ENCODE results near the gene FOXN1. TPM values are rescaled to one million over a fixed set of nuclear protein-coding genes. Genes with fewer than 3 reads are reported as not detected.
A peak's percentile ranks its signal among the peaks of the same experiment; 100 is the strongest.
"Not testable (repeated sequence)": the region's sequence is repeated elsewhere in the genome, so short reads cannot be mapped to it uniquely, and the experiment has no call there.

Gene FOXN1
- total and polyA plus RNA-seq, 12 donors = not detected

DNA sequence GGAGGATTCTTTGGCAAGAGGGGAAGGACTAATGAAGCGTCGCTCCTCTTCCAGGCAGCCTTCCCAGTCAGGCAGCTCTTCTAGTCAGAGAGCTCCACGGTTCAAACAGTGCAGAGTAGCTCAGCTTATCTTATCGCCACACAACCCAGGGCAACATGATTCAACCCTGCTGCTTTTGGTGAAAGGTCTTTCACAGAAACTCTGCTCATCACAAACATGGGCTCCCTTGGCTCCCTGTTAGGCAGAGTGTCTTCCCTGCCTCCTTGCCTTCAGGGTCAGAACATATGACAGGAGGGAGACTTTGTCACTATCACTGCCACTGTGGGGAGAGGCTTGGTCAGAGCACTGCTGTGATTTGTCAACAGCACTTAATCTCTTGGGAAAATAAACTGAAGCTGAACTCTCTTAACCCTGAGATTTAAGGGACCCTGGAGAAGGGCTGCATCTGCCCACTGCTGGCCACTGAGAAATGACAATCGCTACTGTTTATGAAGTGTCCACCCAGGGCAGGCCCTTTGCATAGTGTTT, 39.6 kb upstream of the FOXN1 start:
- H3K4me3 ChIP-seq = no peak overlapping the region
- TF ChIP-seq, protein P1, sequence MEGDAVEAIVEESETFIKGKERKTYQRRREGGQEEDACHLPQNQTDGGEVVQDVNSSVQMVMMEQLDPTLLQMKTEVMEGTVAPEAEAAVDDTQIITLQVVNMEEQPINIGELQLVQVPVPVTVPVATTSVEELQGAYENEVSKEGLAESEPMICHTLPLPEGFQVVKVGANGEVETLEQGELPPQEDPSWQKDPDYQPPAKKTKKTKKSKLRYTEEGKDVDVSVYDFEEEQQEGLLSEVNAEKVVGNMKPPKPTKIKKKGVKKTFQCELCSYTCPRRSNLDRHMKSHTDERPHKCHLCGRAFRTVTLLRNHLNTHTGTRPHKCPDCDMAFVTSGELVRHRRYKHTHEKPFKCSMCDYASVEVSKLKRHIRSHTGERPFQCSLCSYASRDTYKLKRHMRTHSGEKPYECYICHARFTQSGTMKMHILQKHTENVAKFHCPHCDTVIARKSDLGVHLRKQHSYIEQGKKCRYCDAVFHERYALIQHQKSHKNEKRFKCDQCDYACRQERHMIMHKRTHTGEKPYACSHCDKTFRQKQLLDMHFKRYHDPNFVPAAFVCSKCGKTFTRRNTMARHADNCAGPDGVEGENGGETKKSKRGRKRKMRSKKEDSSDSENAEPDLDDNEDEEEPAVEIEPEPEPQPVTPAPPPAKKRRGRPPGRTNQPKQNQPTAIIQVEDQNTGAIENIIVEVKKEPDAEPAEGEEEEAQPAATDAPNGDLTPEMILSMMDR (IDR thresholded peaks at IDR 0.05) = no peak
- peaks cover 0 to 37% (median 19%) of the 10 kb centered on the region in 7 donors for H3K27me3 ChIP-seq
- H3K27ac ChIP-seq = no peak overlapping the region
- 13 to 17% methylated on average over 5 of the region's 5 CpGs for WGBS, 2 donors
- peak in 2 of 8 donors; percentile 12 to 51 for ATAC-seq
- H3K36me3 ChIP-seq = no peaks in the 10 kb centered on the region
- DNase-seq = no peak
- intact Hi-C loops (cut with DNase I) = loop anchor here in 1 of 10 donors (10.0 kb wide), 1 partner anchor 62 kb away; the partner anchor contains the start of gene SLC46A1
- peaks cover 0 to 26% (median 0%) of the 10 kb centered on the region in 9 donors for H3K4me1 ChIP-seq
- H3K9me3 ChIP-seq = no peaks in the 10 kb centered on the region

DNA sequence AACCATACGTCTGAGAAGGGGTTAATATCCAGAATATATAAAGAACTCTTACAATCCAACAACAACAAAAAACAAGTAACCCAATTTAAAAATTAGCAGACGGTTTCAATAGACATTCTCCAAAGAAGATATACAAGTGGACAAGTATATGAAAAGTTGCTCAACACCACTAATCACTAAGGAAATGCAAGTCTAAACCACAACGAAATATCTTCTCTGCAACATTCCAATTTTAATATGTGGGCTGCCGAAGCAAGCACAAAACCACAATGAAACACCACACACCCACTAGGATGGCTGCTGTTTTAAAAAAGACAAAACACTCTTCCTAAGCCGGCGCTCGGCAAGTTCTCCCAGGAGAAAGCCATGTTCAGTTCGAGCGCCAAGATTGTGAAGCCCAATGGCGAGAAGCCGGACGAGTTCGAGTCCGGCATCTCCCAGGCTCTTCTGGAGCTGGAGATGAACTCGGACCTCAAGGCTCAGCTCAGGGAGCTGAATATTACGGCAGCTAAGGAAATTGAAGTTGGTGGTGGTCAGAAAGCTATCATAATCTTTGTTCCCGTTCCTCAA, 38.6 kb upstream of the FOXN1 start:
- Histone ChIP-seq H3K27ac (no peak overlapping the region), H3K9me3 (no peaks in the 10 kb centered on the region), H3K4me1 (peaks cover 0 to 26% (median 0%) of the 10 kb centered on the region in 9 donors), H3K36me3 (no peaks in the 10 kb centered on the region), H3K27me3 (peaks cover 0 to 37% (median 19%) of the 10 kb centered on the region in 7 donors), H3K4me3 (no peak overlapping the region)
- DNase-seq (no peak), ATAC-seq (no peak)
- 71 to 72% methylated on average over 17 of the region's 17 CpGs for WGBS, 2 donors
- TF ChIP-seq, protein P1 (IDR thresholded peaks at IDR 0.05) = no peak
- intact Hi-C loops (cut with DNase I) = loop anchor here in 1 of 10 donors (10.0 kb wide), 1 partner anchor 63 kb away; the partner anchor contains the start of gene SLC46A1

DNA sequence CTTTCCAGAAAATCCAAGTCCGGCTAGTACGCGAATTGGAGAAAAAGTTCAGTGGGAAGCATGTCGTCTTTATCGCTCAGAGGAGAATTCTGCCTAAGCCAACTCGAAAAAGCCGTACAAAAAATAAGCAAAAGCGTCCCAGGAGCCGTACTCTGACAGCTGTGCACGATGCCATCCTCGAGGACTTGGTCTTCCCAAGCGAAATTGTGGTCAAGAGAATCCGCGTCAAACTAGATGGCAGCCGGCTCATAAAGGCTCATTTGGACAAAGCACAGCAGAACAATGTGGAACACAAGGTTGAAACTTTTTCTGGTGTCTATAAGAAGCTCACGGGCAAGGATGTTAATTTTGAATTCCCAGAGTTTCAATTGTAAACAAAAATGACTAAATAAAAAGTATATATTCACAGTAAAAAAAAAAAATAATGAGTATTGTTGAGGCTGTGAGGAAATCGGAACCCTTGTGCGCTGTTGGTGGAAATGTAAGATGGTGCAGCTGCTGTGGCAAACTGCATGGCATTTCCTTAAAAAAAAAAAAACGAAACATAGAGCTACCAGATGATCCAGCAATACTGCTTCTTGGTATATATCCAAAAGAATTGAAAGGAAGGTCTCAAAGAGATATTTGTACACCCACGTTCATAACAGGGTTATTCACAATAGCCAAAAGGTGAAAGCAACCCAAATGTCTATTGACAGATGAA, 38.0 kb upstream of the FOXN1 start:
- not testable (repeated sequence) for H3K4me3 ChIP-seq, H3K36me3 ChIP-seq, ATAC-seq, DNase-seq, H3K9me3 ChIP-seq, H3K27ac ChIP-seq
- WGBS, 2 donors = 75 to 79% methylated on average over 17 to 18 of the region's 20 CpGs
- intact Hi-C loops (cut with DNase I) = loop anchor here in 1 of 10 donors (10.0 kb wide), 1 partner anchor 63 kb away; the partner anchor contains the start of gene SLC46A1
- Histone ChIP-seq H3K27me3 (peaks cover 0 to 35% (median 19%) of the 10 kb centered on the region in 7 donors), H3K4me1 (peaks cover 0 to 26% (median 0%) of the 10 kb centered on the region in 9 donors)

DNA sequence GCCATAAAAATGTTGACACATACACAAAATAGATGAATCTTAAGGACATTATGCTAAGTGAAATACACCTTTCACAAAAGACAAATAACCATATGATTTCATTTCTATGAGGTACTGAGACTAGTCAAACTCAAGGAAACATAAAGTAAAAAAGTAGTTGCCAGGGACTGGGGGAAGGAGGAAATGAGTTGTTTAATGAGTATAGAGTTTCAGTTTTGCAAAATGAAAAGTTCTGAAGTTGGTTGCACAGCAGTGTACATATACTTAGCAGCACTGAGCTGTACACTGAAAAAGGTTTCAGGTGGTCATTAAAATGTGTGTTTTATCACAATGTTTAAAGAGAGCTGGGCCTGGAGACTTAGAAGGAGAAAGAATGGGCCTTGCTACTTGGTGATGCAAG, 37.4 kb upstream of the FOXN1 start:
- DNase-seq = no peak
- no peak overlapping the region for H3K4me3 ChIP-seq
- no peaks in the 10 kb centered on the region for H3K36me3 ChIP-seq
- ATAC-seq = no peak
- intact Hi-C loops (cut with DNase I) = loop anchor here in 1 of 10 donors (10.0 kb wide), 1 partner anchor 64 kb away; the partner anchor contains the start of gene SLC46A1
- H3K4me1 ChIP-seq = peaks cover 0 to 26% (median 0%) of the 10 kb centered on the region in 9 donors
- TF ChIP-seq, protein P1 (IDR thresholded peaks at IDR 0.05) = no peak
- H3K27me3 ChIP-seq = peaks cover 0 to 35% (median 18%) of the 10 kb centered on the region in 7 donors
- H3K27ac ChIP-seq = no peak overlapping the region
- no peaks in the 10 kb centered on the region for H3K9me3 ChIP-seq
